HepG2 (cell line): ENCODE results near the gene CYBC1. TPM values are rescaled to one million over a fixed set of nuclear protein-coding genes. Genes with fewer than 3 reads are reported as not detected.

Experiments used
- ATAC-seq: fragments of 200-7000 bp; cut with Tn5 transposase; 3 replicates; pipeline ENCODE4 v1.9.1; 2020; ENCODE audit warnings: mild to moderate bottlenecking, moderate library complexity
- BruUV-seq: library from RNA; stranded (reverse); fragments of 400-500 nt; replicated peaks from 2 replicates; lab custom pipeline; 2021; lab: Mats Ljungman, UMichigan
- CTCF ChIA-PET: fragments of 300-600 bp; formaldehyde crosslinking; extraction: SDS; loops from one replicate; lab custom pipeline; 2021; ENCODE audit warnings: low total read pairs, inconsistent platforms, low intra/inter-chr PET ratio; lab: Yijun Ruan, JAX
- POLR2A ChIA-PET: fragments of 350-600 bp; sonication (Branson Sonifier 250); formaldehyde crosslinking; loops from one replicate; lab custom pipeline; 2020; ENCODE audit warnings: antibody characterized with exemption, inconsistent platforms; lab: Yijun Ruan, JAX
- DNase-seq: peaks from one replicate; pipeline ENCODE4 v3.0.0-alpha.2; 2015; ENCODE audit warnings: low spot score
- FAIRE-seq: peaks from 3 replicates; lab custom pipeline; 2011; peaks lifted over from hg19 to GRCh38; lab: Jason Lieb, UNC
- H2AFZ ChIP-seq: one replicate; pipeline ENCODE4 v1.6.1; 2011; ENCODE audit warnings: low read length, inconsistent platforms
- H3K27ac ChIP-seq: fragments of 300-600 bp; 3 replicates; pipeline ENCODE4 v1.8.0; 2011; ENCODE audit warnings: mixed run types, mild to moderate bottlenecking, mixed read lengths, low read length, inconsistent platforms; ENCODE audit not compliant: insufficient read depth; ENCODE audit errors: extremely low read length
- H3K27me3 ChIP-seq, 2 experiments: fragments of 200-600 bp in 1 of 2; 2 replicates in 1 of 2; 3 replicates in 1 of 2; pipeline versions ENCODE4 v1.6.0 to v1.8.0; 2011; ENCODE audit warnings: low read length in 2 of 2, mild to moderate bottlenecking in 2 of 2, moderate library complexity in 2 of 2, inconsistent platforms in 1 of 2; ENCODE audit not compliant: insufficient read depth in 2 of 2, control insufficient read depth in 1 of 2
- H3K36me3 ChIP-seq, 2 experiments: fragments of 200-600 bp in 1 of 2; replicated peaks in 1 of 2; 2 replicates in 1 of 2; 3 replicates in 1 of 2; pipeline versions ENCODE4 v1.5.1 to v1.8.0; 2011; ENCODE audit warnings: low read length in 2 of 2, inconsistent platforms in 1 of 2; ENCODE audit not compliant: insufficient read depth in 2 of 2, control insufficient read depth in 1 of 2
- H3K4me1 ChIP-seq: 2 replicates; pipeline ENCODE4 v1.5.1; 2012; ENCODE audit warnings: low read length, inconsistent platforms; ENCODE audit not compliant: insufficient read depth
- H3K4me2 ChIP-seq: 2 replicates; pipeline ENCODE4 v1.6.0; 2011; ENCODE audit warnings: low read depth, low read length, inconsistent platforms
- H3K4me3 ChIP-seq, 3 experiments: fragments of 200-600 bp in 1 of 3; sonication (generic), shearing (Covaris generic) in 1 of 3; replicated peaks in 1 of 3; 2 replicates each; pipeline ENCODE4 v1.5.1; 2011 to 2016; ENCODE audit warnings: low read length in 3 of 3, inconsistent platforms in 2 of 3, low read depth in 2 of 3, mild to moderate bottlenecking in 2 of 3, control low read depth in 1 of 3, mixed read lengths in 1 of 3; ENCODE audit not compliant: insufficient read depth in 1 of 3
- H3K79me2 ChIP-seq: one replicate; pipeline ENCODE4 v1.6.1; 2011; ENCODE audit warnings: low read length, inconsistent platforms; ENCODE audit not compliant: insufficient read depth
- H3K9ac ChIP-seq: 2 replicates; pipeline ENCODE4 v1.6.0; 2011; ENCODE audit warnings: mild to moderate bottlenecking, low read depth, low read length, inconsistent platforms; ENCODE audit not compliant: insufficient read depth
- H3K9me3 ChIP-seq: 2 replicates; pipeline ENCODE4 v1.5.1; 2012; ENCODE audit warnings: mild to moderate bottlenecking, low read length
- H4K20me1 ChIP-seq: 2 replicates; pipeline ENCODE4 v1.6.0; 2011; ENCODE audit warnings: inconsistent platforms, mild to moderate bottlenecking, low read length, moderate library complexity; ENCODE audit not compliant: insufficient read depth
- ATF5 ChIP-seq: sonication (generic); formaldehyde crosslinking; IDR thresholded peaks from 2 replicates; pipeline ENCODE4 v1.4.0; 2020; ENCODE audit warnings: mild to moderate bottlenecking, low read depth, missing genetic modification reagents
- DR1 ChIP-seq: sonication (generic); formaldehyde crosslinking; IDR thresholded peaks from 2 replicates; pipeline ENCODE4 v1.8.0; 2021; ENCODE audit warnings: mild to moderate bottlenecking, missing genetic modification reagents, inconsistent platforms
- FOSL2 ChIP-seq: sonication (generic); formaldehyde crosslinking; IDR thresholded peaks from 2 replicates; pipeline ENCODE4 v1.4.0; 2020; ENCODE audit warnings: missing genetic modification reagents
- GATAD2A ChIP-seq: IDR thresholded peaks from 2 replicates; pipeline ENCODE4 v1.6.1; 2016
- GTF2F1 ChIP-seq: fragments of 150-350 bp; IDR thresholded peaks from 2 replicates; pipeline ENCODE4 v1.6.1; 2014; ENCODE audit warnings: low read length
- GTF3A ChIP-seq: sonication (generic); formaldehyde crosslinking; conservative IDR thresholded peaks from 2 replicates; pipeline ENCODE4 v1.4.0; 2020; ENCODE audit warnings: mild to moderate bottlenecking, missing genetic modification reagents
- HES4 ChIP-seq: sonication (generic); formaldehyde crosslinking; IDR thresholded peaks from 2 replicates; pipeline ENCODE4 v1.9.0; 2021; ENCODE audit warnings: mild to moderate bottlenecking, missing genetic modification reagents, borderline replicate concordance
- MED13 ChIP-seq: sonication (generic); formaldehyde crosslinking; IDR thresholded peaks from 2 replicates; pipeline ENCODE4 v1.5.0; 2020; ENCODE audit warnings: missing genetic modification reagents
- MIXL1 ChIP-seq: IDR thresholded peaks from 2 replicates; pipeline ENCODE4 v1.6.1; 2016
- MTF1 ChIP-seq: sonication (generic); formaldehyde crosslinking; IDR thresholded peaks from 2 replicates; pipeline ENCODE4 v1.5.0; 2020; ENCODE audit warnings: missing genetic modification reagents
- MXD4 ChIP-seq: IDR thresholded peaks from 2 replicates; pipeline ENCODE4 v1.6.1; 2016; ENCODE audit warnings: mild to moderate bottlenecking, missing biosample characterization, missing genetic modification reagents
- NR2F1 ChIP-seq, 2 experiments: fragments of 450-650 bp in 1 of 2; formaldehyde crosslinking in 1 of 2; IDR thresholded peaks; 2 replicates each; pipeline versions ENCODE4 v1.5.0 to v1.6.1; 2016 to 2020; ENCODE audit warnings: mild to moderate bottlenecking in 1 of 2, missing compliant biosample characterization in 1 of 2, missing genetic modification reagents in 1 of 2, moderate library complexity in 1 of 2
- NR2F2 ChIP-seq: IDR thresholded peaks from 2 replicates; pipeline ENCODE4 v1.6.1; 2012; ENCODE audit warnings: low read depth, inconsistent platforms, borderline replicate concordance
- NR2F6 ChIP-seq, 2 experiments: IDR thresholded peaks; 2 replicates each; pipeline ENCODE4 v1.6.1; 2016; ENCODE audit warnings: antibody characterized with exemption in 1 of 2, mild to moderate bottlenecking in 1 of 2
- PHF8 ChIP-seq: sonication (generic); formaldehyde crosslinking; IDR thresholded peaks from 2 replicates; pipeline ENCODE4 v1.5.0; 2020; ENCODE audit warnings: missing genetic modification reagents
- REXO4 ChIP-seq: sonication (generic); formaldehyde crosslinking; IDR thresholded peaks from 2 replicates; pipeline ENCODE4 v1.8.0; 2022; ENCODE audit warnings: missing genetic modification reagents, mild to moderate bottlenecking, borderline replicate concordance
- SIN3A ChIP-seq: IDR thresholded peaks from 2 replicates; pipeline ENCODE4 v1.6.1; 2011; ENCODE audit warnings: low read depth, mild to moderate bottlenecking, control low read depth, low read length, borderline replicate concordance
- SP2 ChIP-seq: sonication (generic); formaldehyde crosslinking; IDR thresholded peaks from 2 replicates; pipeline ENCODE4 v1.5.1; 2020; ENCODE audit warnings: mild to moderate bottlenecking, missing genetic modification reagents
- THYN1 ChIP-seq: sonication (generic); formaldehyde crosslinking; IDR thresholded peaks from 2 replicates; pipeline ENCODE4 v1.8.1; 2023; ENCODE audit warnings: low read depth, mild to moderate bottlenecking, moderate library complexity, missing genetic modification reagents, borderline replicate concordance
- TMF1 ChIP-seq: sonication (generic); formaldehyde crosslinking; IDR thresholded peaks from 2 replicates; pipeline ENCODE4 v1.8.1; 2022; ENCODE audit warnings: low read depth, missing genetic modification reagents
- ZBTB20 ChIP-seq: sonication (generic); formaldehyde crosslinking; IDR thresholded peaks from 2 replicates; pipeline ENCODE4 v1.8.1; 2023; ENCODE audit warnings: missing genetic modification reagents, low read depth, mild to moderate bottlenecking, borderline replicate concordance
- ZC3H4 ChIP-seq: sonication (generic); formaldehyde crosslinking; IDR thresholded peaks from 2 replicates; pipeline ENCODE4 v1.4.0; 2020; ENCODE audit warnings: missing genetic modification reagents, borderline replicate concordance
- ZFP1 ChIP-seq: IDR thresholded peaks from 2 replicates; pipeline ENCODE4 v1.6.1; 2016
- ZNF749 ChIP-seq: sonication (generic); formaldehyde crosslinking; IDR thresholded peaks from 2 replicates; pipeline ENCODE4 v1.8.0; 2022; ENCODE audit warnings: mild to moderate bottlenecking, missing genetic modification reagents, moderate library complexity, borderline replicate concordance
- ZNF761 ChIP-seq: sonication (generic); formaldehyde crosslinking; conservative IDR thresholded peaks from 2 replicates; pipeline ENCODE4 v1.4.0; 2020; ENCODE audit warnings: mild to moderate bottlenecking, missing genetic modification reagents
- ZNF878 ChIP-seq: sonication (generic); formaldehyde crosslinking; IDR thresholded peaks from 2 replicates; pipeline ENCODE4 v1.8.1; 2023; ENCODE audit warnings: mild to moderate bottlenecking, missing genetic modification reagents, moderate library complexity
- WGBS: methylation state at CpG from one replicate; pipeline ENCODE4 v1.1.6; 2017; ENCODE audit warnings: low lambda C conversion rate; 5-methylcytosine and 5-hydroxymethylcytosine counted together
- in situ Hi-C: cut with HindIII; loops from 2 replicates; pipeline ENCODE4 v1.10.0; 2017; ENCODE audit warnings: low pct_unique_long_range_greater_than_20kb; ENCODE audit not compliant: extremely low pct_ligation_motif_present
- intact Hi-C: fragments of 100-400 bp; cut with micrococcal nuclease; formaldehyde crosslinking; loops from one replicate; pipeline ENCODE4 v1.10.0; 2022; ENCODE audit not compliant: unreplicated experiment
- polyA plus RNA-seq, 8 experiments: library from polyadenylated mRNA; depleted of rRNA in 3 of 8; stranded (reverse) in 7 of 8; unstranded in 1 of 8; fragments of >200 nt; fragmentation: Illumina TruSeq in 4 of 8; extraction: Trizol in 4 of 8; gene quantifications; 2 replicates each; pipeline versions ENCODE4 v1.2.1 to v1.2.3, GENCODE V29; 2011 to 2016; ENCODE audit warnings: low read depth in 4 of 8, missing spikeins in 1 of 8, mixed read lengths in 1 of 8; ENCODE audit not compliant: insufficient read depth in 1 of 8
- total RNA-seq, 5 experiments: library from RNA; depleted of rRNA; stranded (reverse); fragments of >200 nt; fragmentation: Illumina TruSeq; extraction: Trizol; gene quantifications; 2 replicates each; pipeline ENCODE4 v1.2.3, GENCODE V29; 2016; ENCODE audit warnings: low read depth in 1 of 5

Gene CYBC1
- total and polyA plus RNA-seq, 2 of the 13 experiments (the other 11 are each of a cell fraction or from before 2014, with no cell fraction given), result 43.4 to 44.1 TPM

- TF ChIP-seq HES4 (CRISPR knock-in tag) (peak; percentile 96), PHF8 (CRISPR knock-in tag) (peak; percentile 95), ZC3H4 (CRISPR knock-in tag) (no peak), DR1 (CRISPR knock-in tag) (peak; percentile 99), MIXL1 (CRISPR knock-in tag) (peak; percentile 30; the same call in 1 of the 2 replicates), NR2F1 (CRISPR knock-in tag; IDR thresholded peaks at IDR 0.05) (no peak; a peak in 1 of 4 replicates), GTF3A (CRISPR knock-in tag) (peak; percentile 99; the same call in 1 of the 2 replicates), MTF1 (CRISPR knock-in tag) (0 out of 2 replicates have a peak, but pooled peaks have one; percentile 27)
- TF ChIP-seq, all 625 proteins: peak for 380
Measured at GRCh38 chr17:82458179-82458884, 7.8 kb upstream of the CYBC1 start, which contains the start of gene NARF (continued).

- Histone ChIP-seq H3K79me2 (peaks cover 10% of the 10 kb centered on the region), H3K27ac (peak overlapping the region; percentile 96), H3K36me3 (peaks cover 5 to 23% of the 10 kb centered on the region in 2 experiments; a peak in 4 of 5 replicates), H3K27me3 (no peaks in the 10 kb centered on the region), H3K4me1 (peaks cover 57% of the 10 kb centered on the region), H3K9ac (peak overlapping the region; percentile 98), H3K4me3 (peak overlapping the region; percentile 68 to 99 (median 83)), H3K4me2 (peak overlapping the region; percentile 97), H4K20me1 (peaks cover 9% of the 10 kb centered on the region; the same call in 1 of the 2 replicates), H3K9me3 (no peaks in the 10 kb centered on the region), H2AFZ (no peak overlapping the region)
- FAIRE-seq (peak; percentile 94), DNase-seq (no peak), ATAC-seq (no peak)
- WGBS, result 0% methylated on average over 8 of the region's 8 CpGs
- intact Hi-C loops, result loop anchor here (1.0 to 2.0 kb wide), 4 partner anchors 8 to 97 kb away; partner anchors contain the start of genes CYBC1, HEXD and OGFOD3
- POLR2A ChIA-PET, result interaction anchor here (1.0 to 1.9 kb wide), 9 partner anchors 37 to 165 kb away, joined by 3 to 6 read pairs (median 3); partner anchors contain the start of genes FOXK2, HEXD and OGFOD3
- in situ Hi-C loops, result no loop called here
- TSS peak; percentile 97 for BruUV-seq
- CTCF ChIA-PET, result no interaction called here
- TF ChIP-seq SIN3A, result peak; percentile 95
- 0 out of 2 replicates have a peak, but pooled peaks have one; percentile 26 for TF ChIP-seq ZBTB20
- TF ChIP-seq GTF2F1, result no peak
- no peak for TF ChIP-seq GATAD2A
- TF ChIP-seq FOSL2 (CRISPR knock-in tag), result 0 out of 2 replicates have a peak, but pooled peaks have one; percentile 35
- TF ChIP-seq ZNF749 (CRISPR knock-in tag), result no peak
- no peak for TF ChIP-seq SP2 (CRISPR knock-in tag)
- no peak for TF ChIP-seq TMF1 (CRISPR knock-in tag)
- no peak for TF ChIP-seq NR2F6 (IDR thresholded peaks at IDR 0.05)
- 0 out of 2 replicates have a peak, but pooled peaks have one; percentile 4 for TF ChIP-seq NR2F6 (CRISPR knock-in tag; IDR thresholded peaks at IDR 0.05)
- no peak for TF ChIP-seq REXO4
- no peak for TF ChIP-seq ATF5
- TF ChIP-seq ZNF761 (CRISPR knock-in tag), result no peak
- TF ChIP-seq ZFP1 (CRISPR knock-in tag), result 0 out of 2 replicates have a peak, but pooled peaks have one; percentile 6
- peak; percentile 88; the same call in 1 of the 2 replicates for TF ChIP-seq ZNF878 (CRISPR knock-in tag)
- TF ChIP-seq THYN1 (CRISPR knock-in tag), result no peak
- no peak for TF ChIP-seq MED13 (CRISPR knock-in tag)
- TF ChIP-seq MXD4 (CRISPR knock-in tag), result peak; percentile 90; the same call in 1 of the 2 replicates
- TF ChIP-seq NR2F2, result 0 out of 2 replicates have a peak, but pooled peaks have one; percentile 2
Measured at GRCh38 chr17:82457929-82458178, 7.3 kb upstream of the CYBC1 start.
